Adipose tissue (tissue), 3 donors: ENCODE measurements around the gene ROPN1B. TPM values are rescaled to one million over a fixed set of nuclear protein-coding genes. Genes with fewer than 3 reads are reported as not detected.
"Not testable (repeated sequence)": the region's sequence is repeated elsewhere in the genome, so short reads cannot be mapped to it uniquely, and the experiment has no call there.

Experiments
- H3K27ac ChIP-seq: one replicate; pipeline ENCODE4 v1.5.1; 2013; ENCODE audit warnings: low read depth, low read length
- WGBS, 3 donors: extraction: QIAGEN DNeasy Blood & Tissue Kit; methylation state at CpG; one replicate each; pipeline ENCODE4 v1.1.7; 2013; 5-methylcytosine and 5-hydroxymethylcytosine counted together
- polyA plus RNA-seq, 3 donors: library from polyadenylated mRNA; stranded (reverse); fragments of 200-250 nt; gene quantifications; one replicate each; pipeline ENCODE4 v1.2.3, GENCODE V29; 2013
- donor health status: healthy with polysubstance abuse.
- donor health status: Bipolar disorder and iron deficiency.
- donor health status: healthy.

Gene ROPN1B
- polyA plus RNA-seq, 3 donors: 0.15 TPM; not detected in 2

DNA sequence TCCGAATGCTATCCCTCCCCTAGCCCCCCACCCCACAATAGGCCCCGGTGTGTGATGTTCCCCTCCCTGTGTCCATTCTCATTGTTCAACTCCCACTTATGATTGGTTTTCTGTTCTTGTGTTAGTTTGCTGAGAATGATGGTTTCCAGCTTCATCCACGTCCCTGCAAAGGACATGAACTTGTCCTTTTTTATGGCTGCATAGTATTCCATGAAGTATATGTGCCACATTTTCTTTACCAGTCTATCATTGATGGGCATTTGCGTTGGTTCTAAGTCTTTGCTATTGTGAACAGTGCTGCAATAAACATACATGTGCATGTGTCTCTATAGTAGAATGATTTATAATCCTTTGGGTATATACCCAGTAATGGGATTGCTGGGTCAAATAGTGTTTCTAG, 12.0 kb upstream of the ROPN1B start:
- not testable (repeated sequence) for H3K27ac ChIP-seq
- WGBS, 3 donors: 85 to 92% (median 88%) methylated on average over 4 of the region's 4 CpGs

DNA sequence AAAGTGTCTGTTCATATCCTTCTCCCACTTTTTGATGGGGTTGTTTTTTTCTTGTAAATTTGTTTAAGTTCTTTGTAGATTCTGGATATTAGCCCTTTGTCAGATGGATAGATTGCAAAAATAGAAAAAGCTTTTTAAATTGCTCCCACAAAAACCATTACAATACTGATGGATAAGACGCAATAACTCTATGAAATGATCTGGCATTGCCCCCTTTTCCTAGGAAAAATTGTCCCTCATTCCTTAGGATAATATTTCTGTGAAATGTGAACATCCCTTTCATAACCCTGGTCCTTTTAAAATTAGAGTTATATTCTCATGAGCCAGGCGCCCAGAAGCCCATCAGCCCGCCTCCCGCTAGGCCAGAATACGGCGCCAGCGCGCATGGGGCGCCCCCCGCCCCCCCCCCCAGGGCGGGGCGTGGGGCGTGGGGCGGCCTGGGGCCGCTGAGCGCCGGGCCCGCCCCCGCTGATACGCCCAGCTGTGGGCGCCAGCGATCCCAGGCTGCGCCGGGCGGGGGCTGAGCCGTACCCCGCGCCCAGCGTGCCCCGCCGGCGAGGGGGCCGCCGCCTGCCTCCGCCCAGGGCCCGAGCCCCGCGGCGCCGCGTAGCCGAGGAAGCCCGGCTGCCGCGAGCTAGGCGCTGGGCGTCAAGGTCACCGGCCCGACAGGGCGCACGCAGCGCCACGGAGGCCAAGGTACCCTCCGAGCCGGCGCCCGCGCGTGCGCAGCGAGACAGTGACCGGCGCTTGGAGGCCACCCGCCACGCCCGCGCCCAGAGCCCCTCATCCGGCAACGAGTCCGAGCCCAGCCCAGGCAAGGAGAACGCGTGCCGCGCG, 11.1 kb upstream of the ROPN1B start:
- no peak overlapping the region for H3K27ac ChIP-seq
- WGBS, 3 donors: 6 to 11% (median 10%) methylated on average over 53 to 72 of the region's 75 CpGs

DNA sequence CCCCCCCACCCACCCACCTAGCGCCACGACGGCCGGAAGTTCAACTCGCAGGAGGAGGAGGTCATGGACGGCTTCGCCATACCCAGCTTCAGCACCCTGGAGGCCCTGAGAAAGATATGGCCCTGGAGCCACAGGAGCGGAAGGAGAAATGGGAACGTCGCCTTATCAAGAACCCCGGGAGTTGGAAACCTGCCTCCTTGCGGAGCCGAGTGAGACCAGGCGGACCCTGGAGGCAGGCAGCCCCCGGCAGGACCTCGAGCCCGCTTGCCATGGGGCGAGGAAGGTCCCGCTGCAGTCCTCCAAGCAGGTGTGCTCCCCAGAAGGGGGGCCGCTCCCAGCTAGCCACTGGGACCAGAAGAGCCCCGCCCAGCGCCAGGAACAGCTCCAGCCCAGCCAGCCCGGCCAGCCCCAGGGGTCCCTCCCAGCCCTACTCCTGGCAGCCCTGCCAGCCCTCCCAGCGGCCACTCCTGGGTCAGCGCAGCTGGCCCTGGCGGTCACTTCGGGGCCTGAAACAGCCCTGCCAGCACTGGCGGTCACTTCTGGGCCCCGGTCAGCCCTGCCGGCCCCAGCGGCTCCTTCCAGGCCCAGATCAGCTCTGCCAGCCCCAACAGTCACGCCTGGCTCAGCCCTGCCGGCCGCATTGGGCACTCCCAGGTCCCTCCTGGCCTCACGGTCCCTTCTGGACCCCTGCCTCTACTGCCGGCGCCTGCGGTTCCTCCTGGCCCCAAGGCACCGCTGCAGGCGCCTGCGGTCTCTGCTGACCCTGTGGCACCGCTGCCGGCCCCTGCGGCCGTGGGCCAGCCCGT, 10.3 kb upstream of the ROPN1B start:
- WGBS, 3 donors: 72 to 75% (median 74%) methylated on average over 34 to 46 of the region's 46 CpGs
- no peak overlapping the region for H3K27ac ChIP-seq

DNA sequence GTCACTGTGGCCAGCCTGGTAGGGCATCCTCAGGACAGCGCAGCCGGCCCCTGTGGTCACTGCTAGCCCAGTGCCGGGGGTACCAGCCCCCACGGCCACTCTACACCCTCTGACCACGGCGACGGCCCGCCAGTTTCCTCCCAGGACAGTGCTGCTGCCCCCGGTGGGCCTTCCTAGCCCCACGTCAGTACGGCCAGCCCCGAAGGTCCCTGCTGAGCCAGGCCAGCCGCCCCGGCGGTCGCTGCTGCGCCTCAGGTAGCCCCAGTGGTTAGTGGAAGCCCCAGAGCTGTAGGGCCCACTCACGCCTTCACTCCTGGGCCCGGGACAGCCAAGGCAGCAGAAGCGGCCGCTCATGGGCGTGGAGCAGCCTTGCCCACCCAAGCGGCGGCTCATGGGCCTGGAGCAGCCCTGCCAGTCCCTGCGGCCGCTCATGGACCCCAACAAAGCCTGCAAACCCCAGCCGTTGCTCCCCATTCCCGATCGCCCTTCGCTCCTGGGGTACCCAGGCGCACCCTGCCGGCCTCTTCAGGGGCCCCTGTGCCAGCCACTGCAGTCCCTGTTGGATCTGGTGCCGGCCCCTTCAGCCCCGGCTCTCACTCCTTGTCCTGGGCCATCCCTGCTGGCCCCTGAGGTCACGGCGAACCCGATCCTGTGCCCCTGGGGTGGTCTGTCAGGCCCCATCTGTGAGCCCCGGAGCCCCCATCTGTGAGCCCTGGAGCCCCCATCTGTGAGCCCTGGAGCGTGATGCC, 9.5 kb upstream of the ROPN1B start:
- 94 to 97% (median 96%) methylated on average over 37 to 39 of the region's 39 CpGs for WGBS, 3 donors

DNA sequence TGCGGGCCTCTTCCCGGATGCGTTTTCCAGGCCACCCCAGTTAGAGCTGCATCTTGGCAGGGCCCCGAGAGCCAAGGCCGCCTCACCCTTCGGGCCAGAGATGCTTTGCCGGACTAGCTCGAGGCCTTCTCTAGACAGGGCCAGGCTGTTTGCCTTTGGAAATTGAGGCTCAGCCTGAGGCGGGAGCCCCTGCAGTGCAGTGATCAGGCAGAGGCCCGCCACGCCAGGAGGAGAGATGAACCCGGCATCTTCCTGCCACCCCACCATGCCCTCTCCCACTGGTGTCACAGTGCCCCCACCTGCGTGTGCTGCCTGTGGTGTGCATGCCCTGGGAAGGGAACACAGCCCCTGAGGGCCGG, 8.9 kb upstream of the ROPN1B start:
- H3K27ac ChIP-seq: no peak overlapping the region
- 92 to 97% (median 92%) methylated on average over 14 of the region's 14 CpGs for WGBS, 3 donors

More for the DNA sequence above, 9.5 kb upstream of the ROPN1B start:
- H3K27ac ChIP-seq: no peak overlapping the region

DNA sequence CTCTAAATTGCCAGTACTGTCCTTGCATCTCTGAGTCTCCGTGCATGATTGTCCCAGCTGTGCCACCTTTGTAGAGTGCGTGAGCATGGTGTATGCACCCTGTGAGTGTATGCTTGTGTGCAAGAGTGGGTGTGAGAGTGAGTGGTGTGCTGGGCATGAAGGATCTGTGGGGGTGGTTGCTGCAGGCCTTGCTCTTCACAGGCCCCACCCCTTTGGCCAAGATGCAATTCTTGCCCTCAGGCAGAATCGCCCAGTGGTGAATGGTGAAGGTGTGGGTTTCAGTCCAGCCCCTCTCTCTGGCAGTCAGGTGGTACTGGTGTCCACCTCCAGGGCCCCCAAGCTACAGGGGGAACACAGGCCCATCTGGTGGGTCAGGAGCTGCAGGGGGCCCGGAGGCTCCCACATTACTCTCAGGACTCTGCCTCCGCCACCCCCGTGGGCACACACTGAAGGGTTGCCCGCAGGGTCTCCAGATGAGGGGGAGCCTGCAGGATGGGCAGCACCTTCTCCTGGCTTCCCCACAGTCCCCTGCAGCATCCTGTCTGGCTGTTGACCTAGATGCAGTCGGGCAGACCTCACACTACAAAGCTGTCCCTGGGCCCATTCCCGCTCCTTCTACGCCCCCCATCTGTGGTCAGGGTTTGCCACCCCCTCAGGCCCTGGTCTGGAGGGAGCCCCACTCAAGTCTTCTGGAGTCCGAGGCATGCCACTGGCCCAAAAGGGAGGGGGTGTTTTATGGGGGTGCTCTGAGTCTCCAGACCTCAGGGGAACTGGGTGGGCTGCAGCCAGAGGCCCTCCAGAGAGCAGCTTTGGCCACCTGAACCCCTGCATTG, 8.3 kb upstream of the ROPN1B start:
- whole genome bisulfite sequencing, 3 donors: 79 to 91% (median 83%) methylated on average over 11 of the region's 11 CpGs
- H3K27ac ChIP-seq: no peak overlapping the region

DNA sequence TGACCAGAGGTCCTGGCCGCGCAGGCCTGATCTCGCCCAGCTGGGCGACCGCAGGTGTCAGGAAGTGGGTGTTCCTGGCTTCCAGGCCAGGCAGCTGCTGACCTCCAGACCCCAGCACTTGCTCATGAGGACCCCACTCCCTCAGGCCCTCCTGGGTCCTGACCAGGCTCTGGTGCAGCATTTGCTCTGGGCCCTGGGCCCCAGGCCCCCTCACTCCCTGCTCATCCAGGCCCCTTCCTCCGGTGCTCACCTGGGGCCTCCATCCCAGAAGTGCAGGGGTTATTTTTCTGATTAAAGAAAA, 7.7 kb upstream of the ROPN1B start:
- 60 to 88% (median 73%) methylated on average over 6 of the region's 6 CpGs for WGBS, 3 donors
- H3K27ac ChIP-seq: no peak overlapping the region

DNA sequence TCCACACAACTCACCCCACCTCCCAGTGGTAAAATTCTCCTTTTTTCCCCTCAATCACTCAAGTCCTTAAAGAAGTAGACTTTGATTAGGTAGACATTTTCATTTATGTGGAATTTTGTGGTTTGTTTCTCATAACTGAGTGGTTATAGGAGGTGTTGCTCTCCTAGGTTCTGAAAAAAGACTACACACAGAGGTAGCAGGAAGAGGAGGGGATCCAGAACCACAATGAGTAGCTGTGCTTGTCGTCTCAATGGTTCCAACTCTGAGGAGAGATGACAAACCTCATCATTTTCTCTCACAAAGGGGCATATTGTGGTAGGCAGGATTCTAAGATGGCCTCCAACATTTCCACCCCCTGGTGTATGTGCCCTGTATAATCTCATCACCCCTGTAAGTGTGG, 5.1 kb upstream of the ROPN1B start:
- H3K27ac ChIP-seq: not testable (repeated sequence)
- WGBS, 3 donors: 54 to 71% (median 55%) methylated on average over 1 of the region's 1 CpG

DNA sequence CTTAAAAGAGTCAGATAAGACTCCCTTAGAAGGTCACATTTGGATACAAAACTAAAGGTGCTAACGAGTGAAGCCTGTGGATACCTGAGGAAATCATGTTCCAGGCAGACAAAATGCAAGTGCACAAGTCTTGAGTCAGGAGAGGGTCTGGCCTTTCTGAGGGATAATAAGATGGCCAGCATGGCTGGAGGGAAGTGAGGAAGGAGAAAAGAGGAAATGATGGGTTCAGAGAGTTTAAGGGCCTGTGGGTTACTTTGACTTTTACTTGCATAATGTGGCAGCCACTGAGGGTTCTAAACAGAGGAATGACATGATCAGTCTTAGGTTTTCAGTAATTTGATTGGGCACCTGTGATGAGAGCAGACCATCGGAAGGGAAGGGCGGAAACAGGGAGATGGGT, 3.5 kb upstream of the ROPN1B start:
- WGBS, 3 donors: 93 to 99% (median 94%) methylated on average over 3 of the region's 3 CpGs
- H3K27ac ChIP-seq: no peak overlapping the region

DNA sequence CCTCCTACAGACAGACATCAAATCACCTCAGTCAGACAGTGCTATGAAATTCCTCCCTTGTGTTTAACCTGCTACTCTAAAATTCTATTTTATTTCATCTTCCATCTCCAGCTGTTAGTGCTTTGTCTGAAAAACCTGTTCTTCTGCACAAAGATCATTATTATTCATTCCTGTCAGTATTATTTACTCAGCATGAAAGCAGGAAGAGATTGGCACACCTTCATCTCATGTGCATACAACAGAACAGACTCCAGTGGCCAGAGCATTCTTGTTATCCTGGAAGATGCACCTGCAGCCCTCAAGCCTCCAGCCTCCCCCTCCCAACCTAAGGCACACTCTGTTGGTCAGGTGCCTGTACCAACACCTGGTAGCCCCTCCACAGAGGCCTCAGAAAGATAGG, 1.8 kb upstream of the ROPN1B start:
- no peak overlapping the region for H3K27ac ChIP-seq

DNA sequence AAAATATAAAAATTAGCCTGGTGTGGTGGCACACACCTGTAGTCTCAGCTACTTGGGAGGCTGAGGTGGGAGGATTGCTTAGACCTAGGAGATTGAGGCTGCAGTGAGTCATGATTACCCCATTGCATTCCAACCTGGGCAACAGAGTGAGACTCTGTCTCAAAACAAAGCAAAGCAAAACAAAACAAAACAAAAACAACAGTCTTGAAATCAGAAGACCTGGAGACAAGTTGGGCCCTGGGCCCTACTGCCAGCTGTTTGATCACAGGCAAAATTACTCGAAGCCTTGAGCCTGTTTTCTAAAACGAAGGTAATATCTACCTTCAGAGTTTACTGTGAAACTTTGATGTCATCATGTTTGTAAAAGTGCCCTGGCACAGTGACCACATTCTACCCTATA, 857 bp upstream of the ROPN1B start:
- WGBS, 3 donors: 63 to 95% (median 88%) methylated on average over 2 of the region's 2 CpGs
- not testable (repeated sequence) for H3K27ac ChIP-seq

DNA sequence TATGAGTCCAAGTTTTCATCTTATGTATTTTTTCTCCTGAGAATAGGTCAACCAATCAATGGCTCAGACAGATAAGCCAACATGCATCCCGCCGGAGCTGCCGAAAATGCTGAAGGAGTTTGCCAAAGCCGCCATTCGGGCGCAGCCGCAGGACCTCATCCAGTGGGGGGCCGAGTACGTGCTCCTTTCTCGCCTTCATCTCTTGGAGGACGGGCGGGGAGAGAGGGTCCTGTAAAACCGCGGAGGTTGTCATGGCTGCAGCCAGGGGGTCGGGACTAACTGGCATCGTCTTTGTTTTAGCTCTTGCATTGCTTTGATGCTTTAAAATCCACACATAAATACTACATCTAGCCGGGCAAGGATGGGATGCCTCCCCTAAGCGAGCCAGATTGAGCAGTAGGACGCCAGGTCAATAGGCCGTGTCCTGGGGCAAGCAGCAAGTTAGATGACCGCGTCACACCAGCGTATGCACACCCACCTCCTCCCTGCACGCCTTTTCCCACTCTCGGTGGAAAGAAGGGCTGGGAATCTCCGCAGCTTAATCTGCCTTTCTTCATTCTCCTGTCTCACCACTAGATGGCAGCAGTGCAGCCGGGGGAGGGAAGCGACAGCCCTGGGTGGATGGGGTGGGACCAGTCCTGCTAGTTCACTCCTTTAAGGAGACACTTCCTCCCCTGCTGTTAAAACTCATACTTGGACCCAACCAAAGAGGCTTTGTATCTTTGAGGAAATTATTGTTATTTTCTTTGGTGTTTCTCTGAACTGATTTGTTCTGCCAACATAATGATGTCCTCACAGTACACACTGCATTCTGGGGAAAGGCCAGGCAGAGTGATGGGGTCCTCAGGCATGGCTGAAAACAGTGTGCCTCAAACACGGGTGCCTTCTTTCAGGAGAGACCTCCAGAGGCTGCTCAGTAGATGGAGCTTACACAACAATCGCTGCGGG, 3.3 kb downstream of the ROPN1B start:
- 2 to 3% (median 2%) methylated on average over 28 to 29 of the region's 31 CpGs for WGBS, 3 donors
- not testable (repeated sequence) for H3K27ac ChIP-seq

DNA sequence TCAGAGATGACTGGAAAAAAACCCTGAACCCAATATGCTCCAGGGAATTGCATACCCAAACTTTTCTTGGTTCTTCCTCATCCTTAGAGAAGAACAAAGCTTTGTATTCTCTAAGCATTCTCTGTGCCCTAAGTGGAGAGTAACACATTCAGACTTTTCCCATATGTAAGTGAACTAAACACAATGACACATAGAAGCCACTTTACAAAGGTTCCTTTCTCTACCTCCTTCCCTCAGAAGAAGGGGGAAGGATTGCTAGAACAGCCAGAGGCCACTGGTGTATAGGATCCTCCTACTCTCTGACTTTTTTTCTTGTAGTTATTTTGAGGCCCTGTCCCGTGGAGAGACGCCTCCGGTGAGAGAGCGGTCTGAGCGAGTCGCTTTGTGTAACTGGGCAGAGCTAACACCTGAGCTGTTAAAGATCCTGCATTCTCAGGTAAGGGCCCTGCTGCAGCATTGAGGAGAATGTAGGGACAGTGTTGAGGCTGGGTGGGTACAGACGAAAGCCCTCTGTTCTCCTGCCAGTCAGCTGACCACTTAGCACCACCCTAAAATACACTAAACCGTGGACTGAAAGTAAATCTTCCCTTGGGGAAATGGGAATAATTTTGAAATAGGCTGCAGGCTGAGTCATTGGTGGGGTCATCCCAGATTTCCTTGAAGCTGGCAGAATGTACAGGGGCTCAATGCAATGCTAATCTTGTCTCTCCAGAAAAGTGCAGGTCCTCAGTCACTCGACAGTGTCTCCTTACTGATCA, 6.4 kb downstream of the ROPN1B start:
- WGBS, 3 donors: 60 to 76% (median 61%) methylated on average over 9 of the region's 9 CpGs

DNA sequence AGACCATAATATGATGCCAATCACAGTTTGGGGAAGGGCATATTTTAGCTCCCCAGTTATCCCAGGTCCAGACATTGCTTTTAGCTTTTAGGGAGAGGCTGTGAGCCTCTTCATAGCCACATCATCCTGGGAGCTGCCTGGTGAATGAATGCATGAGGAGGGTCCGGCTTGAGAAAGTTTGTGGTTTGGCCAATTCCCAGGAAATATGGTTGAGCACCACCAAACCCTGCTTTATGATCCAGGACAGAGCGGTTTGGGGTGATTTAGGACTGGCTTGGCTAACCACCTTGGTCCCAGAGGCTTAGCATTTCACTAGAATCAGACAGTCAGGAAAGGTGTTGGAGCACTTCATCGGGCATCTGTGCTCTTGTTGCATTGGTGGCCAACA, 7.0 kb downstream of the ROPN1B start:
- H3K27ac ChIP-seq: not testable (repeated sequence)
- WGBS, 3 donors: 83 to 86% (median 86%) methylated on average over 2 to 3 of the region's 3 CpGs

More for the DNA sequence above, 6.4 kb downstream of the ROPN1B start:
- H3K27ac ChIP-seq: not testable (repeated sequence)

DNA sequence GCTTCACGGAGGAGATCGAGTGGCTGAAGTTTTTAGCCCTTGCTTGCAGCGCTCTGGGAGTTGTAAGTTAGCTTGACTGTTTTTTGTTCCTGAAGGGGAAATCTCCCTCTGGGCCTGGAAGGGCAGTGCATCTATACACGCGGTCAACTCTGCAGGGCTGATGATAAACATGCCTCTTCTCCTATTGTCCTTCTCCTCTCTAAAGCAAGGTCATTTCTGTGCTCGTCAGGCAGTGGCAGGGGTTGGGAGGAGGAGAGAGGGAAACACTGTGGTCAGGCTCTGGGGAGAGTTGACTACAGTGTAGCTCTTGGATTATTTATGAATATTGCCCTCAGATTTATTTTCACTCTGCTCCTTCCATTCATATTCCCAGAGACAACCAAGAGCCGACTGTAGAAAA, 8.1 kb downstream of the ROPN1B start:
- H3K27ac ChIP-seq: not testable (repeated sequence)
- WGBS, 3 donors: 32 to 68% (median 38%) methylated on average over 4 of the region's 7 CpGs

DNA sequence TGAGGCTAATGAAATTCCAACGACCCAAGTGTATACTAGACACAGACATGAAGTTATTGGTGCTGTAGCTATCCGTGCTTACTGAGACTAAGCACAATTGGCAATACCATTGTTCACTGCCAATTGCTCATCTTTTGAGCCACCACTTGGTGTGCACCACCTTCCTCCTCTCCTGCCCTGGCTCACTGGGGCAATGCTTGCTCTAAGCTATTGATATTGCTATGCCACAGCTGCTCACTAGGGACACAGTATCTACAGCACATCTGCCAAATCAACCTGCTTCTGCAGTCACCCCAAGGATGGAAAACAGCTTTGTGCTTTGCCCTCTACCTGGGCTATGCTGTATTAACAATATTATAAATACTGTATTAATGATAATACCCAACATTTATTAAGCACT, 16.0 kb downstream of the ROPN1B start:
- 71 to 85% (median 82%) methylated on average over 2 of the region's 2 CpGs for WGBS, 3 donors

More for the DNA sequence above, 16.0 kb downstream of the ROPN1B start:
- H3K27ac ChIP-seq: not testable (repeated sequence)
